HL-60/S4 (cell line): ENCODE data around the gene DRG2.

ENCODE experiments used
- in situ Hi-C: fragments of 300-500 bp; cut with MboI; formaldehyde crosslinking; loops from 2 replicates; pipeline ENCODE4 v1.14.3; 2022; ENCODE audit warnings: low sequenced_read_pairs

DRG2 gene

DNA sequence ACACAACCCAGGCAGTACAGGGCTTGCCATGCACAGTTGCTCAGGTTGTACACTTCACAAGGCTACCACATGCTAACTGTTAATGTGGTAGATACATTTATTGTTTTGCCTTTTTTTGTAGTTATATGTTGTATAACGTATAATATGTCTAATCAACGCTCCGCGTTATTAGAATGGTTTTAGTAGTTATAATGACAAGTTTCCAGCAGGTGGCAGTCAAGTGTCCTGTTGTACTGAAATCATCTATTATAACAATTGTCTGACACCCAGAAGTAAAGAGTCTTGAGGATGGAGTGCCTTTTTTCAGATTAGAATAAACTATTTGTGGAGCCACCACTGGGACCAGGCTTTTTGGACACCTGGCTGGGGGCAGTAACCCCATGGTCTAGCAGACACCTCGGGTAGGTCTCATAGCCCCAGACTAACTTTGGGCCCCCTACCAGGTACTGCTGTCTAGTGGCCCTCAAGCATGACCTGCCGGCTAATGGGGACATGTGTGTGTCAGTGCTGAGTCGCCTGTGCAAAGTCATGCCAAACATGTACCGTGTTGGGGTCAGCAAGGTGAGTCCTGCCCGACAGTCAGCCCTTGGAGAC lies 53.6 kb downstream of the DRG2 start:
- in situ Hi-C loops: no loop called here

DNA sequence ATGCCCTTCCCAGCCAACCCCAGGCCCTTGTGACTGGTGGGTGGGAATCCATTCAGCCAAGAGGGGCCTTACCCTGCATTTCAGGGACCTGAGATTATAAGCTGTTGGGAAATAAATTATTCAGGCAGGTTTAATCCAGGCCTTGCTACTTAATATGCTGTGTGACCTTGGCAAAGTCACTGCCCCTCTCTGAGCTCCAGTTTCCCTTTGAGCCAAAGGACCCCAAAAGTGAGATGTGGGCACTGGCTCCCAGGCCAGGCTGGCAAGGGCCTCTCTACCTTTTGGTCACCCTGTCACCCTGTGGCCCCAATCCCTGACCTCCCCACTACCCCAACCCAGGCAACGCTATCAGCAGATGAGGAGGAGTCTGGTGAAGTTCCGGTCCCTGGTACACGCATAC lies 54.7 kb downstream of the DRG2 start:
- in situ Hi-C loops: no loop called here

DNA sequence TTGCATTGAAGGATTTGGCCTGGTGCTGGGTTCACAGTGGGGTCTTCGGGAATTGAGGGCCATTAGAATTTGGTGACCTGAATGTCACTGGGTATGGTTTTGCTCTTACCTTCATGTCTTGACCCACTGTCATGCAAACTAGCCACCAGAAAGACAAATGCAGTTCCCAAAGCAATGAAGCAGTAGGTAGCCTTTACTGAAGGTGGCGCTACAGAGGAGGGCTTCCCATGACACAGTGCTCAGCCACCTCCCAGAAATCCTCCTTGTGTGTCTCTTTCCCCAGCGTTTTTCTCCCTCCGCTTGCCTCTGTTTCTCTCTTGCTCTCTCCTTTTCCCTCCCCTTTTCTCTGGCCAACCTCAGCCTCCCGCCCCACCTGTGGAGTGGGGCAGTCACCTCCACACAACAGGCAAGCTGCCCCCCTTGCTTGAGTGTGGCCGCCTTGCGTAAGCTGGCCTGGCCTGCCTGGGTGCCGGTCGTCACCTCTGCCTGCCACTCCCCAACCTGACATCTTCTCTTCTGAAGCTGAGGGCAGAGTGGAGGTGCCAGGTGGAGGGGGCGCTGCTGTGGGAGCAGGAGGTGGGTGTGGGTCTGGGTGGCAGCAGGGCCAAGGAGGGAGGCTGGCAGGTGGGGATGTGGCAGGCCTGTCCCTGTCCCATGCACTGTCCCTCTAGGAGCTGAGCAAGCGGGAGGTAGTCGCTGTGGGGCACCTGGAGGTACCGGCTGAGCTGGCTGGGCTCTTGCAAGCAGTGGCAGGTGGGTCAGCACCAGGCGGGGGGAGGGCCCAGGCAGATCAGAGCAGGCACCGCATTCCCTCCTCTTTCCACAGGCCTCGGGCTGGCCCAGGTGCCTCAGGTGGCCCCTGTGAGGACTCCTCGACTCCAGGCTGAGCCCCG lies 55.5 kb downstream of the DRG2 start:
- in situ Hi-C loops: no loop called here

DNA sequence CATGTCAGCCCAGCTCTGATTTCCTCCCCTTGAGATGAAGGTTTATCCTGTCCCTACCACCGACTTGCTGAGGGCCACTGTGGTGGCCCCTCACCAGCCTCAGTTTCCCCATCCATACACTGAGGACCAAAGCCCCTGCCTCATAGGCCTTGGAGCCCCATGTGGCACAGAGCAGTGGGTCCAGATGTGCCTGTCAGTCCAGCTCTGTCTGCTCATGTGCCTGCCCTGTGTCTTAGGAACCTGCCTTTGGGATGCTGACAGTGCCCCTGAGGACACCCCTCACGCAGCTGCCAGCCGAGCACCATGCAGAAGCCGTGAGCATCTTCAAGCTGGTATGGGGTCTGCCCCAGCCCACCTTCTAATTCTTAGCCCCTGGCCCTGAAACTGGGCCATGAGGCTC lies 56.5 kb downstream of the DRG2 start:
- in situ Hi-C loops: no loop called here

DNA sequence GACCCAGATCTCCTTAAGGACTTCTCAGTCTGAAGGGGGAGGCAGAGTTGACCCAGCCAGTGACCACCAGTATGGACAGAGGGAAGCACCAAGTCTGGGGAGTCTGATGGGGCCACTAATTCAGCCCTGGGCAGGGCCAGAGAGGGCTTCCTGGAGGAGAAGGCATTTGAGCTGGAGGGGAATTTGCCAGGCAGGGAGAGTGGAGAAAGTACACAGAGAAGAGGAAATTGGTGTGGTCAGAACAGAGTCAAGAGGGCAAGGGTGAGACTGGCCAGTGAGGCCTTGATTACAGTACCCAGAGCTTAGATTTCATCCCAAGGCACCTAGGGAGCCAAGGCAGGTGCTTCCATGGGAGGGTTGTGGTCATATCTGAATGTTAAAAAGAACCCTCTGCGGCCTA lies 57.1 kb downstream of the DRG2 start:
- in situ Hi-C loops: no loop called here

DNA sequence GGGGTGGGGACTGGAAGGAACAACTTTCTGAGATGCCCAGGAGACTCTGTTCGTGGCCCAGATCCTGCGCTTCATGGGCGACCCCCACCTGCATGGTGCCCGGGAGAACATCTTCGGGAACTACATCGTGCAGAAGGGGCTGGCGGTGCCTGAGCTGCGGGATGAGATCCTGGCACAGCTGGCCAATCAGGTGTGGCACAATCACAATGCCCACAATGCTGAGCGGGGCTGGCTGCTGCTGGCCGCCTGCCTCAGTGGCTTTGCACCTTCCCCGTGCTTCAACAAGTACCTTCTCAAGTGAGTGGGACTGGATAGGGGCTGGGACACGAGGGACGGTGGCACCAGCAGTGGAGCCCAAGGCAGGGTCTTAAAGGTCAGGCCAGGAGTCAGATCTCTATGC lies 58.1 kb downstream of the DRG2 start:
- in situ Hi-C loops: no loop called here

DNA sequence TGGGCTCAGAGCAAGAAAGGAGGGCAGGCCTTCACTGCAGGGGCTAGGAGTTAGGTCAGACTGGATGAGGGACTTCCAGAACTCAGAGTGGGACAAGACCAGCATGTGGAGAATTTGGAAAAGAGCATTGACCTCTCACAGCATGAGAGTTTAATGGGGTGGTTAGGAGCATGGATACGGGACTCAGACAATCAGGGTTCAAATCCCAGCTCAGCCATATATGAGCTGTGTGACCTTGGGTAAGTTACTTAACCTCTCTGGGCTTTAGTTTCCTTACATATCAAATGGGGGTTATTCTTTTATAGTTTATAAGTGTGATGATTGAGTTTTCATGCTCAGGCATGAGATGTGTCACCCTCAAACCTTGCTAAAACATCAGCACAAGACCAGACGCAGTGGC lies 58.5 kb downstream of the DRG2 start:
- in situ Hi-C loops: no loop called here

DNA sequence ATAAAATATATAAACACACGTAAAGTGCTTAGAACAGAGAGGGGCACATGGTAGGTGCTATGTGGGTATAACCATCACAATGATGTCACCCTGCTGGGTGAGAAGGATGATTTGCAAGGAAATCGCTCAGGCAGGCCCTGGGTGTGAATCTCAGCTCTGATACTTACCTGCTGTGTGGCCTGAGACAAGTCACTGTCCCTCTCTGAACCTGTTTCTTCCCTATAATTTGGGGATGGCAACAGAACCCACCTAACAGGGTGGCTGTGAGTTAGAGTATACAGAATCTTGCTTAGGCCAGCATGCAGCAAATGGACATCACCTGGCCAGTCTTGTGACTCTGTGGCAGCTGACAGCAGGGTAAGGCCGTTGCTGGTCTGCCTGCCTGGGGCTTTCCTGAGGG lies 59.2 kb downstream of the DRG2 start:
- in situ Hi-C loops: no loop called here

DNA sequence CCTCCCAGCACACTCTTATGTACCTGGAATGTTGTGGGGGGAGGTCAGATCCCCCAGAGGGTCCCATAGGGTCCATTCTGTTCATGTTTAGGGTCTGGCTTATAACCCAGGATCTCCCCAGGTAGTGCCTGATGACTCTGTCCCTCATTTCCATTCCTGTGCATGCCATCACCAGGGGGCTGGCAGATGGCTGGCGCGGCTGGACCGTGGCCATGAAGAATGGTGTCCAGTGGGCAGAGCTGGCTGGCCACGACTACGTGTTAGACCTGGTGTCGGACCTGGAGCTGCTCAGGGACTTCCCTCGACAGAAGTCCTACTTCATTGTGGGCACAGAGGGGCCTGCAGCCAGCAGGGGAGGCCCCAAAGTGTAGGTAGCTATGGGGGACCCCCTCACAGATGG lies 60.8 kb downstream of the DRG2 start:
- in situ Hi-C loops: no loop called here

DNA sequence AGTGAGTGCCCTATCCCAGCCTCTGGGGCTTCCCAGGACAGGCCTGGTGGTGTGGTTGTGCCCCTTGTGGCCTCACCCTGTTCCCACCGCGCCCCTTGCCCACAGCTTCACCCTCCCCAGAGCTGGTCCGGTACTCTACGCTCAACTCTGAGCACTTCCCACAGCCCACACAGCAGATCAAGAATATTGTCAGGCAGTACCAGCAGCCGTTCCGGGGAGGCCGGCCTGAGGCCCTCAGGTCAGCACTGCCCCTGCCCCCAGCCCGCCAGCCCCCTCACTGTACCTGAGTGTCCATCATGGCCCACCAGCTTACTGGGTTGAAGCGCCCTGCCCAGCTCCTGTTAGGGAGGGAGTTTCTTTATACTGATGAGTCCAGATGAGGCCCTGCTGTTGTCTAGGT lies 63.5 kb downstream of the DRG2 start:
- in situ Hi-C loops: no loop called here

DNA sequence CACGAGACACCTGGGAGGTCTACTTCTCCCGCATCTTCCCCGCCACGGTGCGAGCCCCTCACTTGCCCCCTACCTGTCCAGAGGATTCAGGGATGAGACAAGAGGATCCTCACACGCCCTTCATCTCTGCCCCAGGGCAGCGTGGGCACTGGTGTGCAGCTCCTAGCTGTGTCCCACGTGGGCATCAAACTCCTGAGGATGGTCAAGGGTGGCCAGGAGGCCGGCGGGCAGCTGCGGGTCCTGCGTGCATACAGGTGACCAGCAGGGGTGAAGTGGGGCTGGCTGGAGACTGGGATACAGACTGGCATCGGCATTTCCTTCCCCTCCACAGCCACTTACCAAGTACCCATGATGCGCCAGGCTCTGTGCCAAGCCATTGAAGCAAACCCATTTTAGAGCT lies 67.4 kb downstream of the DRG2 start:
- in situ Hi-C loops: no loop called here

DNA sequence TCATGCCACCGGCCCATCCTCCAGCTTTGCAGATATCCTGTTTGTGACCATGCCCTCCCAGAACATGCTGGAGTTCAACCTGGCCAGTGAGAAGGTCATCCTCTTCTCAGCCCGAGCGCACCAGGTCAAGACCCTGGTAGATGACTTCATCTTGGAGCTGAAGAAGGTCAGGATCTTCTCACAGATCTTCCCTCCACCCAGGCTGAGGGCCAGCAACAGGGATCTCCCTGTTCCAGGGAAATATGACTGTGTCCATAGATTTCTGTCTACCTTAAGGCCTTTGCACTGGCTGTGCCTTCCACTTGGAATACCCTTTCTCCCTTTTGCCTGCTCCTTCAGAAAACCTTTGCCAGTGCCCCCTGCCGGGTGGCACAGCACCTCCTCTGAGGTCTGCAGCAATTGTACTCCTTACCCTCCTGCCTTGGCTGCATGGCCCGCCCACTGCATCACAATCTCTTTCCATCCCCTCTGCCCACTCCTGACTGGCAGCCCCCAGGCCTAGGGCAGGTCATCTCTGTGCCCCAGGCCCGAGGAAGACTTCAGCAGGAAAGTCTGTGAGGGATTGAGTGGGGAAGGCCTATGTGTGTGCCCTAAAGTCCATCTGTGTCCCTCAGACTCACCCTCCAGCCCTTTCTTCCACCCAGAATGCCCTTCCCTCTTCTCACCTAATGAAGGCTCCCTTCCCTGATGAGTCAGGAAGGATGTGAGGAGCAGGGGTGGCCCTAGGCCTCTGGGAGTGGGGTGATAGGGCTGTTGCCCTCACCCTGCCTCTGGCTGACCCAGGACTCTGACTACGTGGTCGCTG lies 68.6 kb downstream of the DRG2 start:
- in situ Hi-C loops: no loop called here

DNA sequence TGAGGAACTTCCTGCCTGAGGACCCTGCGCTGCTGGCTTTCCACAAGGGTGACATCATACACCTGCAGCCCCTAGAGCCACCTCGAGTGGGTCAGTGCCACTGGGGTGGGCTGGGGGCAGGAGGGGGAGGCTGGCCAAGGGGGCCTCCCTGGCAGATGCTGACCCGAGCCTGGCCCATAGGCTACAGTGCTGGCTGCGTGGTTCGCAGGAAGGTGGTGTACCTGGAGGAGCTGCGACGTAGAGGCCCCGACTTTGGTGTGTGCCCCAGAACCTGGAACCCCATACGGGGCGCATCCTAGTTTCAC lies 69.2 kb downstream of the DRG2 start:
- in situ Hi-C loops: no loop called here
